ENCODE measurements around the gene RRBP1.

DNA sequence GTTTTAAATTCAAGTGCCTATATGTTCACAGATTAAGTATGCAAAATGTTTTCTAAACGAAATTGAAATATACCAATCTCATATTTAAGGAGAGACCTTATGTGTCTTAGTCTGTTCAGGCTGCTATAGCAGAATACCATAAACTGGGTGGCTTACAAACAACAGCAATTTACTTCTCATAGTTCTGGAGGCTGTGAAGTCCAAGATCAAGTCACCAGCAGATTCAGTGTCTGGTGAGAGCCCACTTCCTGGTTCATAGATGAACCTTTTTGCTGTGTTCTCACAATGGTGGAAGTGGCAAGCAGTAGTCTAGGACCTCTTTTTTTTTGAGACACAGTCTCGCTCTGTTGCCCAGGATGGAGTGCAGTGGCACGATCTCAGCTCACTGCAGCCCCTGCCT is 115.7 kb downstream of the RRBP1 start:
- TF ChIP-seq, protein P1, sequence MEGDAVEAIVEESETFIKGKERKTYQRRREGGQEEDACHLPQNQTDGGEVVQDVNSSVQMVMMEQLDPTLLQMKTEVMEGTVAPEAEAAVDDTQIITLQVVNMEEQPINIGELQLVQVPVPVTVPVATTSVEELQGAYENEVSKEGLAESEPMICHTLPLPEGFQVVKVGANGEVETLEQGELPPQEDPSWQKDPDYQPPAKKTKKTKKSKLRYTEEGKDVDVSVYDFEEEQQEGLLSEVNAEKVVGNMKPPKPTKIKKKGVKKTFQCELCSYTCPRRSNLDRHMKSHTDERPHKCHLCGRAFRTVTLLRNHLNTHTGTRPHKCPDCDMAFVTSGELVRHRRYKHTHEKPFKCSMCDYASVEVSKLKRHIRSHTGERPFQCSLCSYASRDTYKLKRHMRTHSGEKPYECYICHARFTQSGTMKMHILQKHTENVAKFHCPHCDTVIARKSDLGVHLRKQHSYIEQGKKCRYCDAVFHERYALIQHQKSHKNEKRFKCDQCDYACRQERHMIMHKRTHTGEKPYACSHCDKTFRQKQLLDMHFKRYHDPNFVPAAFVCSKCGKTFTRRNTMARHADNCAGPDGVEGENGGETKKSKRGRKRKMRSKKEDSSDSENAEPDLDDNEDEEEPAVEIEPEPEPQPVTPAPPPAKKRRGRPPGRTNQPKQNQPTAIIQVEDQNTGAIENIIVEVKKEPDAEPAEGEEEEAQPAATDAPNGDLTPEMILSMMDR (IDR thresholded peaks at IDR 0.05; ENCODE audit: low read length) = no peak
- no peak for TF ChIP-seq EZH2 (optimal IDR thresholded peaks at IDR 0.05; ENCODE audit: low read depth, low read length)
